Keratinocyte (primary cell): ENCODE measurements around the gene MACROH2A1. TPM values are rescaled to one million over a fixed set of nuclear protein-coding genes. Genes with fewer than 3 reads are reported as not detected.
A peak's percentile ranks its signal among the peaks of the same experiment; 100 is the strongest.

Experiments used
- DNase-seq: peaks from one replicate; pipeline ENCODE4 v3.0.0-alpha.2; 2011; ENCODE audit warnings: low read depth, missing footprints, low spot score
- FAIRE-seq: peaks from 2 replicates; lab custom pipeline; 2011; peaks lifted over from hg19 to GRCh38; lab: Jason Lieb, UNC
- H2AFZ ChIP-seq: 2 replicates; pipeline ENCODE4 v1.6.0; 2012; ENCODE audit warnings: low read length, control low read depth, inconsistent platforms; ENCODE audit not compliant: control insufficient read depth
- H3K27ac ChIP-seq: 2 replicates; pipeline ENCODE4 v1.5.1; 2011; ENCODE audit warnings: low read length; ENCODE audit not compliant: control insufficient read depth, insufficient read depth
- H3K27me3 ChIP-seq: 3 replicates; pipeline ENCODE4 v1.6.0; 2011; ENCODE audit warnings: low read length; ENCODE audit not compliant: control insufficient read depth, insufficient read depth; ENCODE audit errors: extremely low read depth
- H3K36me3 ChIP-seq, 2 experiments: 2 replicates in 1 of 2; 3 replicates in 1 of 2; pipeline ENCODE4 v1.5.1; 2011; ENCODE audit warnings: low read length in 2 of 2, mild to moderate bottlenecking in 1 of 2; ENCODE audit not compliant: control insufficient read depth in 2 of 2, insufficient read depth in 2 of 2; ENCODE audit errors: extremely low read depth in 1 of 2
- H3K4me1 ChIP-seq: 3 replicates; pipeline ENCODE4 v1.5.1; 2011; ENCODE audit warnings: low read length; ENCODE audit not compliant: control insufficient read depth, insufficient read depth; ENCODE audit errors: extremely low read depth
- H3K4me2 ChIP-seq: 3 replicates; pipeline ENCODE4 v1.6.0; 2011; ENCODE audit warnings: low read depth, low read length; ENCODE audit not compliant: control insufficient read depth, insufficient read depth; ENCODE audit errors: extremely low read depth
- H3K4me3 ChIP-seq, 3 experiments: fragments of 200-600 bp in 1 of 3; sonication (generic) in 1 of 3; 2 replicates in 2 of 3; 3 replicates in 1 of 3; pipeline ENCODE4 v1.5.1; 2011 to 2016; ENCODE audit warnings: low read length in 3 of 3, mild to moderate bottlenecking in 3 of 3, control low read depth in 2 of 3, inconsistent platforms in 1 of 3, low read depth in 1 of 3, mixed read lengths in 1 of 3, mixed run types in 1 of 3, moderate library complexity in 1 of 3; ENCODE audit not compliant: control insufficient read depth in 2 of 3, insufficient read depth in 2 of 3; ENCODE audit errors: extremely low read depth in 1 of 3
- H3K79me2 ChIP-seq: 2 replicates; pipeline ENCODE4 v1.6.0; 2012; ENCODE audit warnings: low read length; ENCODE audit not compliant: control insufficient read depth, insufficient read depth
- H3K9ac ChIP-seq: 3 replicates; pipeline ENCODE4 v1.6.0; 2011; ENCODE audit warnings: low read length; ENCODE audit not compliant: control insufficient read depth, insufficient read depth; ENCODE audit errors: extremely low read depth
- H3K9me1 ChIP-seq: 3 replicates; pipeline ENCODE4 v1.6.0; 2011; ENCODE audit warnings: low read length; ENCODE audit not compliant: control insufficient read depth, insufficient read depth; ENCODE audit errors: extremely low read depth
- H3K9me3 ChIP-seq: 2 replicates; pipeline ENCODE4 v1.5.1; 2012; ENCODE audit warnings: low read depth, low read length; ENCODE audit not compliant: control insufficient read depth
- H4K20me1 ChIP-seq: 3 replicates; pipeline ENCODE4 v1.6.0; 2011; ENCODE audit warnings: low read length; ENCODE audit not compliant: control insufficient read depth, insufficient read depth; ENCODE audit errors: extremely low read depth
- EZH2 ChIP-seq: IDR thresholded peaks from one replicate; pipeline ENCODE4 v1.6.1; 2012; ENCODE audit warnings: inconsistent platforms, mild to moderate bottlenecking, low read length, moderate library complexity
- dilution Hi-C: fragments of 300-500 bp; cut with MboI; formaldehyde crosslinking; loops from one replicate; pipeline ENCODE4 v1.7.0; 2020; ENCODE audit warnings: low sequenced_read_pairs; ENCODE audit not compliant: extremely low pct_ligation_motif_present
- polyA plus RNA-seq, 5 experiments: library from polyadenylated mRNA; depleted of rRNA in 3 of 5; stranded (reverse) in 3 of 5; stranded (forward) in 1 of 5; unstranded in 1 of 5; fragments of >200 nt; gene quantifications; 1 replicate in 1 of 5; 2 replicates in 3 of 5; 3 replicates in 1 of 5; pipeline versions ENCODE4 v1.2.1 to v1.2.3, GENCODE V29; 2011 to 2012; ENCODE audit warnings: missing spikeins in 2 of 5, low read depth in 1 of 5, low replicate concordance in 1 of 5
- TF ChIP-seq, protein P1 (sequence below), 3 experiments: IDR thresholded peaks in 1 of 3; conservative IDR thresholded peaks in 1 of 3; optimal IDR thresholded peaks in 1 of 3; 2 replicates in 2 of 3; 3 replicates in 1 of 3; pipeline versions ENCODE3 to v1.5.1; 2011; ENCODE audit warnings: low read length in 3 of 3, mild to moderate bottlenecking in 3 of 3, moderate library complexity in 2 of 3, control low read depth in 1 of 3, inconsistent platforms in 1 of 3; ENCODE audit not compliant: insufficient read depth in 2 of 3; ENCODE audit errors: extremely low read depth in 1 of 3

MACROH2A1 gene
- polyA plus RNA-seq, 1 donor (not counting 4 experiments of a cell fraction or from before 2014, with no cell fraction given): 208 TPM

DNA sequence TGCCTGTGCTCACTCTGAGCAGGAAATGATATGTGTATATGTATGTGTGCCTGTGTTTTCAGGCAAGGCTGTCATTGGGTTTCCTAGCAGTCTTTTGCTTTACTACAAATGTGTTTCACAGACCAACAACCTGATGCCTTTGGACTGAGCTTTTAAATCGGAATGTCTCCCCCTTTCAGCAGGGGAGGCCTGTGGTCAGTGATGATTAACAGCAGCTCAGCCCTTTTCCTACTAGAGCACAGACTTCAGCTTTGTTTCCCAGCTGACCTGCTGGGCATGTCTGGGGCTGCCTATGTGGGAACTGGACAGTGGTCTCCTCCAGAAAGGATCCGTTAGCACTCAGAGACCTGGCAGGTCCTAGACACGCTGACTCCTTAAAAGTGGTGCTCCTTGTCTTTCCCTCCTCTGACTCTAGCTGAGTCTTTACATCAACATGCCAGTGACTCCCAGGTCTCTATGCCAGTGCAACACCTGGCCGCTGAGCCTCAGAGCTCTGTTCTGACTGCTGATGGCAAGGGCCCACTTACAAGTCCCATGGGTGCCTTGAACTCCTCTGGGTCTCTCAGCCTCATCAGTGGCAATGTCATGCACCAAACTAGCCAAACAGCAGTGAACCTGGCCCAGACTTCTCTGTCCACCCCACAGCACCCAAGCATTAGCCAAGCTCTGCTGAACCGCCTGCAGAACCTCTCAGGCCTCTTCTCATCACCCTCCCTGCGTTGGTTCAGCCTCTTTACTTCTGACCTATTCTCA lies 7.7 kb downstream of the MACROH2A1 start:
- peaks cover 30% of the 10 kb centered on the region for H4K20me1 ChIP-seq
- H3K27me3 ChIP-seq: no peaks in the 10 kb centered on the region
- no peaks in the 10 kb centered on the region for H3K9me3 ChIP-seq
- no peak overlapping the region for H3K4me2 ChIP-seq
- peak overlapping the region; percentile 6 for H3K27ac ChIP-seq
- peaks cover 75% of the 10 kb centered on the region for H3K4me1 ChIP-seq
- DNase-seq: no peak
- H2AFZ ChIP-seq: no peak overlapping the region
- no peak for FAIRE-seq
- TF ChIP-seq, protein P1, sequence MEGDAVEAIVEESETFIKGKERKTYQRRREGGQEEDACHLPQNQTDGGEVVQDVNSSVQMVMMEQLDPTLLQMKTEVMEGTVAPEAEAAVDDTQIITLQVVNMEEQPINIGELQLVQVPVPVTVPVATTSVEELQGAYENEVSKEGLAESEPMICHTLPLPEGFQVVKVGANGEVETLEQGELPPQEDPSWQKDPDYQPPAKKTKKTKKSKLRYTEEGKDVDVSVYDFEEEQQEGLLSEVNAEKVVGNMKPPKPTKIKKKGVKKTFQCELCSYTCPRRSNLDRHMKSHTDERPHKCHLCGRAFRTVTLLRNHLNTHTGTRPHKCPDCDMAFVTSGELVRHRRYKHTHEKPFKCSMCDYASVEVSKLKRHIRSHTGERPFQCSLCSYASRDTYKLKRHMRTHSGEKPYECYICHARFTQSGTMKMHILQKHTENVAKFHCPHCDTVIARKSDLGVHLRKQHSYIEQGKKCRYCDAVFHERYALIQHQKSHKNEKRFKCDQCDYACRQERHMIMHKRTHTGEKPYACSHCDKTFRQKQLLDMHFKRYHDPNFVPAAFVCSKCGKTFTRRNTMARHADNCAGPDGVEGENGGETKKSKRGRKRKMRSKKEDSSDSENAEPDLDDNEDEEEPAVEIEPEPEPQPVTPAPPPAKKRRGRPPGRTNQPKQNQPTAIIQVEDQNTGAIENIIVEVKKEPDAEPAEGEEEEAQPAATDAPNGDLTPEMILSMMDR (optimal IDR thresholded peaks at IDR 0.05 in 1 of 3, IDR thresholded peaks at IDR 0.05 in 1 of 3, conservative IDR thresholded peaks at IDR 0.05 in 1 of 3; ENCODE audit: extremely low read depth in 1 of 3, insufficient read depth in 2 of 3, low read length in 3 of 3): no peak
- no peak for TF ChIP-seq EZH2
- H3K9ac ChIP-seq: no peak overlapping the region
- dilution Hi-C loops: no loop called here
- H3K9me1 ChIP-seq: peaks cover 22% of the 10 kb centered on the region
- H3K79me2 ChIP-seq: peaks cover 82% of the 10 kb centered on the region
- no peak overlapping the region for H3K4me3 ChIP-seq
- H3K36me3 ChIP-seq: peaks cover 7 to 47% of the 10 kb centered on the region in 2 experiments

DNA sequence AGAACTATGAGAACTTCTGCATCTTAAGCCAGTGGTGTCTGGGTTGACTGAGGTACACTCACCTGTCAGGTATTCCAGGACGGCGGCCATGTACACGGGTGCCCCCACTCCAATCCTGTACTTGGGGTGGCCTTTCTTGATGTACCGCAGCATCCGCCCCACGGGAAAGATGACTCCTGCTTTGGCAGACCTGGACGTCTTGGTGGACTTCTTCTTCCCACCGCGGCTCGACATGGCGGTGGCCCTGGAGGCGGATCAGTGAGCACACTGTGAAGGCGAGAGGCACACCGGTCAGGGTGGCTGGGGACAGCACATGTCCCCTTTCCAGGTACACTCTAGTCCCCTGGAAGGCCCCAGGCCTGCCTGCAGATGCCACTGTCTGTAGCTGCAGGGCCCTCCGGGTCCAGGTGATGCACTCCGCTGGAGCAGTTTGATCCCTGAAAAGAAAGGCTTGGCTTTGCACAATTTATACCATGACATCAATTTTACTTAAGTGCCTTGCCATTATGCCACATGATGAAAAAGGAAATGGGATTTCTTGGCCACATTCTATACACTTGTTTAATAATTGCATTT lies 10.1 kb downstream of the MACROH2A1 start:
- Histone ChIP-seq H3K4me1 (peaks cover 67% of the 10 kb centered on the region), H4K20me1 (peaks cover 18% of the 10 kb centered on the region), H3K4me3 (no peak overlapping the region)

More for the DNA sequence above, 10.1 kb downstream of the MACROH2A1 start:
- no peak for FAIRE-seq
- no peak for TF ChIP-seq EZH2
- TF ChIP-seq, protein P1 (optimal IDR thresholded peaks at IDR 0.05 in 1 of 3, IDR thresholded peaks at IDR 0.05 in 1 of 3, conservative IDR thresholded peaks at IDR 0.05 in 1 of 3; ENCODE audit: extremely low read depth in 1 of 3, insufficient read depth in 2 of 3, low read length in 3 of 3): no peak
- no peaks in the 10 kb centered on the region for H3K9me3 ChIP-seq
- H3K79me2 ChIP-seq: peaks cover 79% of the 10 kb centered on the region
- no peak overlapping the region for H3K4me2 ChIP-seq
- no peaks in the 10 kb centered on the region for H3K27me3 ChIP-seq
- no peak overlapping the region for H3K9ac ChIP-seq
- H3K27ac ChIP-seq: no peak overlapping the region
- no peak for DNase-seq
- dilution Hi-C loops: no loop called here
- H2AFZ ChIP-seq: no peak overlapping the region
- peaks cover 9% of the 10 kb centered on the region for H3K9me1 ChIP-seq
- peaks cover 17 to 63% of the 10 kb centered on the region in 2 experiments for H3K36me3 ChIP-seq
